Measurements from ENCODE around the gene ACADS. TPM values are rescaled to one million over a fixed set of nuclear protein-coding genes. Genes with fewer than 3 reads are reported as not detected.

ACADS gene
- total RNA-seq, 1 donor from 2014 or later, result 7.2 TPM

DNA sequence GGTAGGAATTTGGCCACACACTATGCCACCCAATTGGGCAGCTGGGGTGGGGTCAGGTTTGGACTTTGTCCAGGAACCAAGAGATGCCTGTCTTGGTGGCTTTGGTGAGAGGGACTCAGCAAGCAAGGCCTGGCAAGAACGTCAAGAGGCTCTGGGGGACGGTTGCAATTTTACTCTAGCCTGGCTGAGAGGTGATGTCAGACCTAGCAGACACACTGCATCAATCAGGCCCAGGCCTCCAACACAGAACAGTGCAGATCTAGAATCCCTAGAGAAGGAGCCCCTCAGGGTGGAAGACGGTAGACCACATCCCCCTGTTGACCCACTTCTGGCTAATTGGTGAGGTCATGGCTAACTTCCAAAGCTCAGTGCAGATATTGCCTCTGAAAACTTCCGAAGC is 17.0 kb upstream of the ACADS start:
- peaks cover under 1% of the 10 kb centered on the region for H3K36me3 Mint-ChIP-seq (ENCODE audit: low read depth)
- no peaks in the 10 kb centered on the region for H3K27me3 Mint-ChIP-seq (ENCODE audit: low read depth)
- no peak overlapping the region for H3K4me3 Mint-ChIP-seq (ENCODE audit: unreplicated experiment)
- no peak overlapping the region for H3K27ac Mint-ChIP-seq (ENCODE audit: unreplicated experiment)
- no peak for TF ChIP-seq CTCF (IDR thresholded peaks at IDR 0.05)
- H3K4me1 Mint-ChIP-seq (ENCODE audit: low read depth), result peaks cover 21% of the 10 kb centered on the region
- H3K9me3 Mint-ChIP-seq (ENCODE audit: low read depth), result no peaks in the 10 kb centered on the region
- no peak for DNase-seq (ENCODE audit: low spot score)

DNA sequence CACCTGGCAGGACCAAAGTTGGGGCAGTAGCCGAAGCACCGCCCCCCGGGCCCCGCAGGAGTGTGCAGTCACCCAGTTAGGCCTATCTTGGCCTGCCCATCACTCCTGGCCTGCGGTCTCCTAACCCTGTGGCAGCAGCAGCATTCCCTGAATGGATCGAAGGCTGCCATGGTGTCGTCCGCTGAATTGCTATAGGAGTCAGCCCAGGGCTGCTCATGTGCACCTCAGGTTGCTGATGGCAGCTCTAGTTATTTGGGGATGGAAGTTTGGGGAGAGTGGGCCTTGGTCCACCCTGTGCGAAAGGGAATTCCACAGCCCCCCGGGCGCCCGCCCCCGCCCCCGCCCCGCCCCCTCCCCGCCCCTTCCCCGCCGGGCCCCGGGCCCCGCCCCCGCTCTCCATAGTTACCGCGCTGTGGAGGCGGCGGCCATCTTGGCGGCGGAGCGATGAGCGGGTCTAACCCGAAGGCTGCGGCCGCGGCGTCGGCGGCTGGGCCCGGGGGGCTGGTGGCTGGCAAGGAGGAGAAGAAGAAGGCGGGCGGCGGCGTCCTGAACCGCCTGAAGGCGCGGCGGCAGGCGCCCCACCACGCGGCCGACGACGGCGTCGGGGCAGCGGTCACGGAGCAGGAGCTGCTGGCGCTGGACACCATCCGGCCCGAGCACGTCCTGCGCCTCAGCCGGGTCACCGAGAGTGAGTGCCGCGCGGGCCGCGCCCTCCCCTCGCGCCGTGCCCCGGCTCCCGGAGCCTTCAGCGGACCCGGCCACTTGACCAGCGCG is 15.4 kb upstream of the ACADS start, which contains the start of gene UNC119B:
TSS of gene UNC119B (plus strand) at position 428 of the 774 bp plus-strand sequence. CDS start at position 445, 17 bp downstream.
- Mint-ChIP-seq H3K4me3 (ENCODE audit: unreplicated experiment) (peak within 1 kb of the TSS; percentile 76), H3K4me1 (ENCODE audit: low read depth) (peaks cover 26% of the 10 kb centered on the region), H3K36me3 (ENCODE audit: low read depth) (peaks cover 3% of the 10 kb centered on the region), H3K9me3 (ENCODE audit: low read depth) (no peaks in the 10 kb centered on the region), H3K27ac (ENCODE audit: unreplicated experiment) (peak within 1 kb of the TSS; percentile 81), H3K27me3 (ENCODE audit: low read depth) (no peaks in the 10 kb centered on the region)
- no peak for DNase-seq (ENCODE audit: low spot score)
- peak; percentile 27 for TF ChIP-seq CTCF (IDR thresholded peaks at IDR 0.05)

DNA sequence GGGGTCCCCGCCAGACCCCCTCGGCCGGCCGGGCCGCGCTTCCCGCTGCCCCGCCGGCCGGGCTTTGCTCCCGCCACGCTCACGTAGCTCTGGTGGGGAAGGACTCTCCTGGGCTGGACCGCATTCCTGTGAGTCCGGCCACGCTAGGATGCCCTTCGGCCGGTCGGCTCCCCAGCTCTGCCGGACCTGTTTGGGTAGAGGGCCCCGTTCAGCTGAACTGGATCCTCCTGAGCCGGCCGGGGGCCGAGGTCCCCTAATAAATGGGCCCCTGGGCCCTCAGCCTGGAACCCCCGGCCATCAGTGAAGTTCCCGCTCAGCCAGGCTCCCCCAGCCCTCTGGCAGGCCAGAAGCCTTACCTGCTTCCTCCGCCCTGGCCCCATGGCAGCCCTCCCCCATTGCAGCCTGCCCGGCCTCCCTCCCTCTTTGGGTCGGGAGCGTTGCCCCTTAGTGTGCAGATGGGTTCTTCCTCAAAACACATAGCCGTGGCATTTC is 14.8 kb upstream of the ACADS start:
- Mint-ChIP-seq H3K4me3 (ENCODE audit: unreplicated experiment) (peak overlapping the region; percentile 76), H3K36me3 (ENCODE audit: low read depth) (peaks cover 3% of the 10 kb centered on the region), H3K27me3 (ENCODE audit: low read depth) (no peaks in the 10 kb centered on the region), H3K9me3 (ENCODE audit: low read depth) (no peaks in the 10 kb centered on the region), H3K4me1 (ENCODE audit: low read depth) (peaks cover 26% of the 10 kb centered on the region), H3K27ac (ENCODE audit: unreplicated experiment) (peak overlapping the region; percentile 81)
- no peak for DNase-seq (ENCODE audit: low spot score)
- no peak for TF ChIP-seq CTCF (IDR thresholded peaks at IDR 0.05)

DNA sequence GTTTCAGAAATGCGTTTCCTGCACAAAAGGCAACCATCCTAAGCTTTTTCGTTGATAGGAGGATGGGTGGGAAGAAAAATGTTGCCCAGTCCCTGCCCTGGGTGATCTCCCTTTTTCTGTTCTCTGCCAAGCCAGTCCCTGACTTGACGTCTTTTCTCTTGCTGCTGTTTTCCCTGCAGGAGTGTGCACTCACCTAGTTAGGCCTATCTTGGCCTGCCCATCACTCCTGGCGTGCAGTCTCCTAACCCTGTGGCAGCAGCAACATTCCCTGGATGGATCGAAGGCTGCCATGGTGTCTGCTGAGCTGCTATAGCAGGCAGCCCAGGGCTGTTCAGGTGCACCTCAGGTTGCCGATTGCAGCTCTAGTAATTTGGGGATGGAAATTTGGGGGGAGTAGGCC is 14.2 kb upstream of the ACADS start:
- no peak for TF ChIP-seq CTCF (IDR thresholded peaks at IDR 0.05)
- no peak for DNase-seq (ENCODE audit: low spot score)
- peak overlapping the region; percentile 81 for H3K27ac Mint-ChIP-seq (ENCODE audit: unreplicated experiment)
- no peaks in the 10 kb centered on the region for H3K9me3 Mint-ChIP-seq (ENCODE audit: low read depth)
- H3K4me1 Mint-ChIP-seq (ENCODE audit: low read depth), result peaks cover 26% of the 10 kb centered on the region
- H3K4me3 Mint-ChIP-seq (ENCODE audit: unreplicated experiment), result peak overlapping the region; percentile 76
- peaks cover 5% of the 10 kb centered on the region for H3K36me3 Mint-ChIP-seq (ENCODE audit: low read depth)
- H3K27me3 Mint-ChIP-seq (ENCODE audit: low read depth), result no peaks in the 10 kb centered on the region

DNA sequence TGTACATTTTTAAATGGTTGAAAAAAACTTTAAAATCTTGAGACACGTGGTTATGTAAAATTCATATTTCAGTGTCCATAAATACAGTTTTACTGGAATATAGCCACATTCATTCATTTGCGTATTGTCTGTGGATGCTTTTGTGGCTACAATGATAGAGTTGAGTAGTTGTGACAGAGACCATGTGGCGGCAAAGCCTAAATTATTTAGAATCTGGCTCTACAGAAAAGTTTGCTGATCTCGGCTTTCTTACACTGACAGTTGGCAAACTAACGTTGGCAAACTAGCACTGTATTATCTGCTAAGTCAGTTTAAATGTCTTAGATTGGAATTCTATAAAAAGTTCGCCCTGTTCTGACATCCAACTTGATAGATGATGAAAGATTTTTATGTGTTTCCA is 13.0 kb upstream of the ACADS start:
- no peak overlapping the region for H3K27ac Mint-ChIP-seq (ENCODE audit: unreplicated experiment)
- no peak for TF ChIP-seq CTCF (IDR thresholded peaks at IDR 0.05)
- H3K4me3 Mint-ChIP-seq (ENCODE audit: unreplicated experiment), result no peak overlapping the region

More for the DNA sequence above, 13.0 kb upstream of the ACADS start:
- no peak for DNase-seq (ENCODE audit: low spot score)
- H3K9me3 Mint-ChIP-seq (ENCODE audit: low read depth), result no peaks in the 10 kb centered on the region
- no peaks in the 10 kb centered on the region for H3K27me3 Mint-ChIP-seq (ENCODE audit: low read depth)
- peaks cover 11% of the 10 kb centered on the region for H3K36me3 Mint-ChIP-seq (ENCODE audit: low read depth)
- H3K4me1 Mint-ChIP-seq (ENCODE audit: low read depth), result peaks cover 26% of the 10 kb centered on the region
